GM19023 (cell line): ENCODE data around the gene CELF4.

Experiments used
- ATAC-seq: cut with Tn5 transposase; IDR thresholded peaks from one replicate; pipeline ENCODE4 v1.9.1; 2021; ENCODE audit warnings: mild to moderate bottlenecking, moderate library complexity; ENCODE audit not compliant: unreplicated experiment

CELF4 gene

GRCh38 chr18:37565101-37565976, at the start of gene CELF4:
Gene CELF4, minus strand, starts transcription at chr18:37565798.
- no peak for ATAC-seq

- ATAC-seq: no peak
Measured at GRCh38 chr18:37613253-37613565, 47.6 kb upstream of the CELF4 start.

GRCh38 chr18:37612524-37613252, 47.1 kb upstream of the CELF4 start:
- no peak for ATAC-seq

GRCh38 chr18:37611614-37612279, 46.1 kb upstream of the CELF4 start:
- ATAC-seq: no peak

- no peak for ATAC-seq
Measured at GRCh38 chr18:37608876-37609275, 43.3 kb upstream of the CELF4 start.

GRCh38 chr18:37607281-37607680, 41.7 kb upstream of the CELF4 start:
- no peak for ATAC-seq

GRCh38 chr18:37604032-37604431, 38.4 kb upstream of the CELF4 start:
- ATAC-seq: no peak

GRCh38 chr18:37598966-37599896, 33.6 kb upstream of the CELF4 start:
- ATAC-seq: no peak

GRCh38 chr18:37598396-37598795, 32.8 kb upstream of the CELF4 start:
- ATAC-seq: no peak

- ATAC-seq: no peak
Measured at GRCh38 chr18:37590346-37590745, 24.7 kb upstream of the CELF4 start.

GRCh38 chr18:37588289-37588688, 22.7 kb upstream of the CELF4 start:
- ATAC-seq: no peak

- ATAC-seq: no peak
Measured at GRCh38 chr18:37586656-37587225, 21.1 kb upstream of the CELF4 start.

GRCh38 chr18:37584952-37585695, 19.5 kb upstream of the CELF4 start:
- ATAC-seq: no peak

- no peak for ATAC-seq
Measured at GRCh38 chr18:37584217-37584616, 18.6 kb upstream of the CELF4 start.

GRCh38 chr18:37582261-37582660, 16.7 kb upstream of the CELF4 start:
- ATAC-seq: no peak

- ATAC-seq: no peak
Measured at GRCh38 chr18:37578886-37579513, 13.4 kb upstream of the CELF4 start.

GRCh38 chr18:37578182-37578678, 12.6 kb upstream of the CELF4 start:
- ATAC-seq: no peak

GRCh38 chr18:37577051-37577611, 11.5 kb upstream of the CELF4 start:
- ATAC-seq: no peak

GRCh38 chr18:37575646-37576045, 10.0 kb upstream of the CELF4 start:
- no peak for ATAC-seq
